ENCODE results near the gene TSHR.
A peak's percentile ranks its signal among the peaks of the same experiment; 100 is the strongest.

TSHR gene

GRCh38 chr14:81137316-81137715 lies 181.9 kb downstream of the TSHR start:
- DNase-seq (ENCODE audit: low read depth in 2 of 2) = no peak

DNA sequence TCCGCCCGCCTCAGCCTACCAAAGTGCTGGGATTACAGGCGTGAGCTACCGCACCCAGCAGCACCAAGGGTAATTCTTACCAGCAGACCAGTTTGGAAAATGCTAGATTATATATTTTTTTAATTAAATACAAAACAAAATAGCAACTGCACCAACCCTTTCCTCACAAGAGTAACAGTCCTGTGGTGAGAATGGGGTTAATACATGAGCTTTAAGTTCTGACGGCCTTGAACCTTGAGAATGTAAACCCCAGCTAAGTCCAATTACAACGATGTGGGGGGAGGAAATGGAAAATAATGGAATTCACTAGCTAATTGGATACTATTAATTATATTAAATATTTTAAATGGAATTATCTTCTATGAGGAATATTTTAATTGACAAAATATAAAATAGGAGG lies 183.0 kb downstream of the TSHR start:
- DNase-seq (ENCODE audit: low read depth in 2 of 2) = no peak

DNA sequence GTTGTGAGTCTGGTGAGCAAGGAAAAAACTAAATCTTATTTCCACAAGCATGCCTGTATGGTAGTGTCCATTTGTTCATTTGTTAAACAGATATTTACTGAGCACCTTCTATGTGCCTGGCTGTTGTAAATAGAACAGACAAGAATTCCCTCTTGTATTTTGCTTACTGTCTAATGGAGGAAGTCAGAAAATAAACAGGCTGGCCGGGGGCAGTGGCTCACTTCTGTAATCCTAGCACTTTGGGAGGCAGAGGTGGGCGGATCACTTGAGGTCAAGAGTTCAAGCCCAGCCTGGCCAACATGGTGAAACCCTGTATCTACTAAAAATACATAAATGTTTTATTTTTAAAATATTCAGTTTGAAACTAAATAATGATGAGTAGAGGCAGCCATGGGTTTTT lies 186.0 kb downstream of the TSHR start:
- no peak for DNase-seq (ENCODE audit: low read depth in 2 of 2)

GRCh38 chr14:81143793-81144192 lies 188.4 kb downstream of the TSHR start:
- no peak for DNase-seq (ENCODE audit: low read depth in 2 of 2)

- DNase-seq (ENCODE audit: low read depth in 2 of 2) = no peak
Measured at GRCh38 chr14:81144824-81145603, 189.6 kb downstream of the TSHR start.

- DNase-seq (ENCODE audit: low read depth in 2 of 2) = no peak
Measured at GRCh38 chr14:81147140-81147897, 191.9 kb downstream of the TSHR start.

- DNase-seq (ENCODE audit: low read depth in 2 of 2) = no peak
Measured at GRCh38 chr14:81148635-81149034, 193.2 kb downstream of the TSHR start.

DNA sequence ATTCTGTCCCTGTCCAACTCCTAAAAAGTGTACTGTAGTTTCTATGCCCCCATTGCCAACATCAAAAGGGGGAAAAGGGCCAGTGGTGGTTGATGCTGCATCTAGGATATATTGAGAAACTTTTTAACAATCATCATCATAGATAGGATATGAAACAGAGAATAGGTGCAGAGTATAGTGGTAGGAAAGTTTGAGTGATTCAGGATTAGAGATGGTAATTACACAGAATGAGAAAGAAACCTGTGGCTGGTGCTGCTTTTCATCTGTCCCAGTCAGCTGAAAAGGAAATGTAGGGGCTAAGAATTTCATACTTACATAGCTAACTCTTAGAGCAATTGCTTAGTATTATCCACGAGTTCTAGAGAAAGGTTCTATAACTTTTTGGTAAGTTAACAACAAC lies 197.8 kb downstream of the TSHR start:
- no peak for DNase-seq (ENCODE audit: low read depth in 2 of 2)

GRCh38 chr14:81157431-81157830 lies 202.0 kb downstream of the TSHR start:
- DNase-seq (ENCODE audit: low read depth in 2 of 2) = no peak

DNA sequence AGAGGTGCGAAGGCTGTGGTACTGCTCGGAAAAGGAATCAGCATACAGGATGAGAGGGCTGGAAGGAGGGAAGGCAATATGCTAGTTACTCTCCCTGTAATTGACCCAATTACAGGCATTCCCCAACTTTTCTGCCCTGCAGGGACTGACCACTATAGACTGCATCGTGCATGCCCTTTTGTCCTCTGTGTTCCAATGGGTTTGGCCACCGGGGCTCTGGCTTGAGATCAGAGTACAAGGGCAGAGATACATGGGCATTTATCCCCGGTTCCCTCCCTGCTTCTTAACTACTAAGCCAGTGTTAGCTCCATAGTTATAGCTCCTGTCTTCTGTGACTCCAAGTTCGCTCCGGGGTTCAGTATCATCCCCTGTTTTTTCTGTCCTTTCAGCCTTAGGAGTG lies 205.7 kb downstream of the TSHR start:
- no peak for DNase-seq (ENCODE audit: low read depth in 2 of 2)

DNA sequence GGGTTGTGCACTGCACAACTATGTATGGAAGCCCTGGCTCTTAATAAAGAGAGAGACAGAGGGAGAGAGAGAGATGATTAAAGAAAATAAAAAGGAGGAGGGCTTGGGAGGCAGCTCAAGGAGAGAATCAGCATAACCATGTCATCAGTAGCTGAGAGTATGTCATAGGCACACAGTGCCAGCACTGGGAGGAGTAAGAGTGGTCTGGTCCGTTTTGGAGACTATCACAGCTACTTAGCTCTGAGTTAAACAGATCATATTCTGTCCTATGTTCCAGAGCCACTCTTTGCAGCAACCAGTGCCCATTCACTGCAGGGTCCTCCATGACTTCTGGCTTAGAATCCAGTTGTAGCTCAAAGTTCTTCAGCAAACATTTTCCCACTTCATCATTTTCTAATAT lies 206.3 kb downstream of the TSHR start:
- no peak for DNase-seq (ENCODE audit: low read depth in 2 of 2)

DNA sequence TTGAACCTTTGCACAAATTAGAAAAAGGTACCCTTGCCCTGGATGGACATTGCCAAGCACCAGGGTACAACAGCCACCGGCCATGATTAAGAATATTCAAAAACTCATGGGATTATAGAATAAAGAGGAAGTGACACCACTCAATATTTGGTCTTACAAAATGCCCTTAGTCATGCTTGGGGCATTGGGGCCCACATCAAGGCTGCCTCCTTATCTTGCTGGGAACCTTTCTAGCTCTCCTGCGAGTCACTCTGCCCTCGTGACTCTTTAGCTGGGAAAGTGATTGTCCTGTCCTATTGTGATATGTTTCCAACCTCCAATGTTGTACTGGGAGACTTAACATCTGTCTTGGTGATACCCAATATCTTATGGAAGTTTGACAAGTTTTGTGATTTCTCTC lies 207.5 kb downstream of the TSHR start:
- DNase-seq (ENCODE audit: low read depth in 2 of 2) = no peak

DNA sequence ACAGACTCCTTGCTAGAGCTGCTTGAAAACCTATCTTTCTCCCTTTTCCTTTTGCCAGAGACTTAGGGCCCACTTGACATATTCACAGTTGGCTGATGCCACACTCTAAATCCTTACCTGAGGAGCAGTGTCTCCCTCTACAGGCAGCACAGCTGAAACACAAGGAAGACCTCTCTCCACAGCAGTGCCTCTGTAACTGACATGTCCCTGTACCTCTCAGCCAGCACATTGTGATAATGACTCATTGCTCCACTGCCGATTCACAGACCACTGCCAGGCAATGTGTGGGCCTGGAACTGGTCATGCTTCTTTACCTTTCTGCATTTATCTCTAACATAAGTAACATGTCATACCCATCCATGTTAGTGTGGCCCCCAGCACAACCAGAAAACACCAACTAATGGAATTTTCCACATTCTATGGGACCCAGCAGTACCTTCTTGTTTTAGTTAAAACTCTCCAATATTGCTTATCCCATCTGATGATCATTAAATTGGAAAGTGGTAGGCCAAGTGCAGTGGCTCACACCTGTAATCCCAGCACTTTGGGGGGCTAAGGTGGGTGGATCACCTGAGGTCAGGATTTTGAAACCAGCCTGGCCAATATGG lies 208.8 kb downstream of the TSHR start:
- peak; percentile 19 to 50 for DNase-seq (ENCODE audit: low read depth in 2 of 2)

DNA sequence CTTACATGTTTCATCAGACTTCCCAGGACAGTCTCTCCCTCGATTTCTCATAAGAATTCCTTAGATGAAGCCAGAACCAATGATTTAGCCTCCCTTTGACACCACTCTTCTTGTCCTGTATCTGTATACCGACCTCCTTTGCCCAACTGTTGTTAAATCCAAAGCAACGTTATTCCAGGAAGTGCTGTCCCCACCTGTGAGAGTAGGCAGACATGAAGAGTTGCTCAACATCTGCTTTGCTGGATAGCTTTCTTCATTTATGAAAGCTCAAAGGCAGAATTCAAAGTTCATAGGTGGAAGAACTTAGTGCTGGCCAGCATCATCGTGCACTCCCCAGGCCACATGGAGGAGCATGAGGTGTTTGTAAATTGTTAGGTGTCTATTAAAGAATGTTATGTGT lies 209.8 kb downstream of the TSHR start:
- no peak for DNase-seq (ENCODE audit: low read depth in 2 of 2)

GRCh38 chr14:81166121-81166520 lies 210.7 kb downstream of the TSHR start:
- DNase-seq (ENCODE audit: low read depth in 2 of 2) = no peak

DNA sequence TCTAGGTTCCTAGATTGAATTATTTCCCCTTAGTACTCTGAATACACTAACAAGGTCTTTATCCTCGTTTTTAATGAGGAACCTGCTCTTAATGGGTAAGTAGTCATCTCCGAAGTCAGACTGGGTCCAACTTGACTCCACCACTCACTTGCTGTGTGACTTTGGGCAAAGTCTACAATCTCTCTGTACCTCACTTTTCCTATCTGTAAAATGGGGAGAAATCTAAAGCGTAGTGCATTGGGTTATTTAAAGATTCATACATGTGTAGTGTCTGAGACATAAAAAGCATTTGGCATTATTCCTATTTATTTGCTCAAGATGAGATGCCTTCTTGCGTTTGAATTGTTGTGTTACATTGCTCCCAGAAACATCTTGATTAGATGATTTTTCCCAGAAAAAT lies 213.8 kb downstream of the TSHR start:
- no peak for DNase-seq (ENCODE audit: low read depth in 2 of 2)

DNA sequence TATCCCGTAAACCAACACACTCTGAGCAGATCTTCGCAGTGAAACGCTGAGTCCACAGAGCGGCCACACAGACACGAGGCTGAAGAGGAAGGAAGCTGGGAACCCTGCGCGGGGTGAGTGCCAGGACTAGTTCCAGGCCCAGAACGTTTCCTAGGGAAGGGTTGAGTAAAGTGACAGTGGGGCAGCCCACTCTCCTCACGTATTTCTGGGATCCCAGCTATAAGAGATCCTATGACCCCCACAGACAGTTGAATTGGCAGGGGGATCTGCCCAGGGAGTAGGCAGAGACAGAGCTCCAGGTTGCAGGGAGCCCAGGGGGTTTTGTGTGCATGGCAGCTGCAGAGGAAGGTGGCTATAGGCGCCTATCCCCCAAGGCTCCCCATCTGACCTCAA lies 214.3 kb downstream of the TSHR start:
- DNase-seq (ENCODE audit: low read depth in 2 of 2) = no peak

DNA sequence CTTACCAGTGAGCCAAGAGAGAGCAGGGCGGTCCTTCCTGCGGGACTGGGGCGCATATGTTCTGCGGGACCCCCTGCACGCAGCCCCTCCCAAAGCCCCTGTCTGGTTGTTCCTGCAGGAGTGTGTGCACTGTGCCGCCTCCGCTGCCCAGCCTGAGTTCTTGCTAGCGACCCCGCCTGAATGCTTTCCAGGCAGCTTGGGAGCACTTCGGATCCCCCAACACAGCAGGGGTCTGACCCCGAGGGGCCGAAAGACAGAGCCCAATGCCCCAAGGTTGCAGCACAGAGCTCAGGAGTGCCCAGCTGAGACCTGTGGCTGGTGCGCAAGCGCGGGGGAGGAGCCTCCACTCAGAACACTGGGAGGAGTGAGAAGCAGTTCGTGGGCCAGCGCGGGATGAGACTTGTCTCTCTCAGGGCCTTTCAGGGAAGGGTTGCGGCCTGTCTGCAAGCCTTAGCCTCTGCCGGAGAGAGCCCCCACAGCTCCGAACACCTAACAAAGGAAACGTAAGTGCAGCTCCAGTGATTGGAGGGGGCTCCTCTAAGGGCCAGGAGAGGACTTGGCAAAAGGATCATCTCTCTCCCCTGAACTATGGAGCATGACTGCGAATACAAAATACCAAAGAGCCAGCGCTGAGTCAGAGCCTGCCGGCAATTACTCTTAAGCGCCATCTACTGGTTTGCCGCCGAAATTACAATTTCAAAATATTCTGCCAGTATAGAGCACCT lies 214.8 kb downstream of the TSHR start:
- peak; percentile 77 to 84 for DNase-seq (ENCODE audit: low read depth in 2 of 2)

DNA sequence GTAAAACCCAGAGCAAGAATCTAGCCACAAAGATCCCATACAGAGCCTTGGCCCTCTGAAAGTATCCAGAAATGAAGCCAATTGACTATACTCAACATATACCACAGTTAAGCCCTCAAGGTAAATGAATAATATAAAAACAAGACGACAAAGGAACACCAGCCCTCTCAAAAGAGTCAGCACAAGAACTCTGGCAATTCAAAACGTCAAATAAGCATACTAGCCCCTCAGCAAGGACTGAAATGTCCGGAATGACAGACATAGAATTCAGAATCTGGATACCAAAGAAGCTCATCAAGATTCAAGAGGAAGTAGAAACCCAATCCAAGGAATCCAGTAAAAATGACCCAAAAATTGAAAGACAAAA lies 215.4 kb downstream of the TSHR start:
- no peak for DNase-seq (ENCODE audit: low read depth in 2 of 2)

- DNase-seq (ENCODE audit: low read depth in 2 of 2) = no peak
Measured at GRCh38 chr14:81172353-81172752, 216.9 kb downstream of the TSHR start.

DNA sequence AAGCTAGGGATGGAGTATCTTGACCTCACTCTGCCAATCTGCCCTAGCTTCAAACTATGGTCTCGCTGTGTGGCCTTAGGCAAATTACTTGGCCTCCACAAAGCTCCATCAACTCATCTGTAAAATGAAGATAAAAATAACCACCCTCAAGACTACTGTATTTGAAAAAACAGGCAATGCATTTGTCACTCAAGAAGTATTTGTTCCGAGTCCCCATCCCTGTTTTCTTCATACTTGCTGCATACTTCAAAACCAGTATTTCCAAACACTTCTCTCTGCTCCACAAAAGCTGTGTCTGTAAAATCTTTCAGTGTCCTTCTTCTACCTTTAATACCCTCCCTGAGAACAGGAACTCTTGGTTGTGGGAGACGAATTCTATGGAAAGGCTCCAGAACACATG lies 217.5 kb downstream of the TSHR start:
- no peak for DNase-seq (ENCODE audit: low read depth in 2 of 2)

DNA sequence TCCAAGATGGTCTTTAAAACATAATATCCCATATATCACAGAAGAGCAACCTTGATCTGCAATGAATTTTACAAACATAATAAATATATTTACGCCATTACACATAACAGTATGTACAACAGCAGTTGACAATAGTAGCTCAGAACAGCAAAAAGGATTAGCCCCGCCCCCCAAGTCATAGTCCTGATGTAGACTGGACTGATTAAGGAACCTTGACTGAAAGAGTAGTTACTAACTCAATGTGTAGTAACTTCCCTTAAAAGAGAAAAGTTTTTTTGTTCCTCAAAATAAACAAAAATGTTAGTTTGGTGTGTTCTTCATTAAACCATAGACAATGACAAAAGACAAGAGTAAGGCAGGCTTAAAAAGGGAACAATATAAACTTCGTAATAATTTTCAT lies 220.8 kb downstream of the TSHR start:
- no peak for DNase-seq (ENCODE audit: low read depth in 2 of 2)
